Endothelial cell of umbilical vein (primary cell): ENCODE measurements around the gene MAGI1.

Experiments used
- EZH2 ChIP-seq: IDR thresholded peaks from 2 replicates; pipeline ENCODE4 v1.6.1; 2012; ENCODE audit warnings: borderline replicate concordance, low read depth, mild to moderate bottlenecking, moderate library complexity, low read length, inconsistent platforms; ENCODE audit not compliant: severe bottlenecking
- POLR2A ChIP-seq: IDR thresholded peaks from 2 replicates; pipeline ENCODE4 v1.6.1; 2012; ENCODE audit warnings: low read depth, mild to moderate bottlenecking, control low read depth, low read length
- POLR2AphosphoS5 ChIP-seq: IDR thresholded peaks from 2 replicates; pipeline ENCODE4 v1.6.1; 2012; ENCODE audit warnings: low read depth, mild to moderate bottlenecking, control low read depth, low read length, moderate library complexity; ENCODE audit not compliant: insufficient read depth
- TF ChIP-seq, protein P1 (sequence below), 2 donors: IDR thresholded peaks; 1 replicate in 1 of 2; 2 replicates in 1 of 2; pipeline ENCODE4 v1.5.1; 2011; ENCODE audit warnings: low read length in 2 of 2, mild to moderate bottlenecking in 2 of 2, moderate library complexity in 2 of 2, control low read depth in 1 of 2, inconsistent platforms in 1 of 2, low read depth in 1 of 2; ENCODE audit not compliant: insufficient read depth in 1 of 2; ENCODE audit errors: extremely low read depth in 1 of 2
- TF ChIP-seq, protein P2 (sequence below): IDR thresholded peaks from 2 replicates; pipeline ENCODE4 v1.6.1; 2011; ENCODE audit not compliant: insufficient read depth, insufficient read length

DNA sequence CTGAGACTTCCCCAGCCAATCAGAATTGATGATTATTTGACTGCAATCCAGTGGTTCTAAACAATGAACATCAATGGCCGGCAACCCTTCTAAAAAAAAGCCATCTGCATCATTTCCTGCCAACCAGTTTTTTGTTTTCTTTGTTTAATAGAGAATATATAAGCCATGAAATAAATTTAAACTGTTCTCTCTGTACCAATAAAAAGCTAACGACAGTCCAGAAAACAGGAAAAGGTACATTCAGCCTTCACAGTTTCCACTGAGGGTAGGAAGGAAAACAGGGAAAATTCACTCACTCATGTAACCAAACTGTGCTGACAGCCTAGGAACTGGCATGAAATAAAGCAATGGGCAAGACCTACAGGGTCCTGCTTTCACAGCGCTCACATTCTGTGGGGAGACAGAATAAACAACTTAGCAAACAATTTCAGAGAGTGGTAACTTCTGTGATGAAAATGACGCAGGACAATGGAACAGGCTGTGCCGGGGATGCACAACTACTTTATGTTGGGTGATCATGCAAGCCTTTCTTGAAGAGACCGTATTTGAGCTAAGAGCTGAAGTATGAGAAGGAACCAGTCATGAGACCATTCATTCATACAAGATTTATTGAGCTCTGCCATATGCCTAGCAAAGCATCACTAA lies 630.1 kb downstream of the MAGI1 start:
- TF ChIP-seq POLR2A (no peak), POLR2AphosphoS5 (no peak), EZH2 (no peak)
- TF ChIP-seq, protein P1, sequence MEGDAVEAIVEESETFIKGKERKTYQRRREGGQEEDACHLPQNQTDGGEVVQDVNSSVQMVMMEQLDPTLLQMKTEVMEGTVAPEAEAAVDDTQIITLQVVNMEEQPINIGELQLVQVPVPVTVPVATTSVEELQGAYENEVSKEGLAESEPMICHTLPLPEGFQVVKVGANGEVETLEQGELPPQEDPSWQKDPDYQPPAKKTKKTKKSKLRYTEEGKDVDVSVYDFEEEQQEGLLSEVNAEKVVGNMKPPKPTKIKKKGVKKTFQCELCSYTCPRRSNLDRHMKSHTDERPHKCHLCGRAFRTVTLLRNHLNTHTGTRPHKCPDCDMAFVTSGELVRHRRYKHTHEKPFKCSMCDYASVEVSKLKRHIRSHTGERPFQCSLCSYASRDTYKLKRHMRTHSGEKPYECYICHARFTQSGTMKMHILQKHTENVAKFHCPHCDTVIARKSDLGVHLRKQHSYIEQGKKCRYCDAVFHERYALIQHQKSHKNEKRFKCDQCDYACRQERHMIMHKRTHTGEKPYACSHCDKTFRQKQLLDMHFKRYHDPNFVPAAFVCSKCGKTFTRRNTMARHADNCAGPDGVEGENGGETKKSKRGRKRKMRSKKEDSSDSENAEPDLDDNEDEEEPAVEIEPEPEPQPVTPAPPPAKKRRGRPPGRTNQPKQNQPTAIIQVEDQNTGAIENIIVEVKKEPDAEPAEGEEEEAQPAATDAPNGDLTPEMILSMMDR (IDR thresholded peaks at IDR 0.05; ENCODE audit: extremely low read depth in 1 of 2, insufficient read depth in 1 of 2, low read depth in 1 of 2, low read length in 2 of 2), result no peak
- TF ChIP-seq, protein P2, sequence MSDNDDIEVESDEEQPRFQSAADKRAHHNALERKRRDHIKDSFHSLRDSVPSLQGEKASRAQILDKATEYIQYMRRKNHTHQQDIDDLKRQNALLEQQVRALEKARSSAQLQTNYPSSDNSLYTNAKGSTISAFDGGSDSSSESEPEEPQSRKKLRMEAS, result no peak
